ENCODE measurements around the gene RHOJ.
A peak's percentile ranks its signal among the peaks of the same experiment; 100 is the strongest.
"Not testable (repeated sequence)": the region's sequence is repeated elsewhere in the genome, so short reads cannot be mapped to it uniquely, and the experiment has no call there.

RHOJ gene

DNA sequence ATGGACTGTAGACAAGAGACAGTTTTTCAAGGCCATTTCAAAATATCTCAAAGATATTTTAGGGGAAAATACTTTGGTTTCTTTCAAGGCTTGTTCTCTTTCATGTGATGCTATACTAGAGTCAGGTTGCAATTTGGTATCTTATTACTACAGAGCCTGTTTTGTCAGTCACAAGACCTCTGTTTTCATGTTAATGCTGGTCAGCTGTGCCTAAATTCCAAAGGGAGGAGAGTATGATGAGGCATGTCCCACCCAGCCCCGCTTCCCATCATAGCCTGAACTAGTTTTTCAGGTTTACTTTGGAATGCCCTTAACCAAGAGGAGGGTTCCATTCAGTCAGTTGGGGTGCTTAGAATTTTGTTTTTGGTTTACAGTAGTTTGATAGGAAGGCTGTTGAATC is 61.9 kb downstream of the RHOJ start:
- DNase-seq, result no peak

DNA sequence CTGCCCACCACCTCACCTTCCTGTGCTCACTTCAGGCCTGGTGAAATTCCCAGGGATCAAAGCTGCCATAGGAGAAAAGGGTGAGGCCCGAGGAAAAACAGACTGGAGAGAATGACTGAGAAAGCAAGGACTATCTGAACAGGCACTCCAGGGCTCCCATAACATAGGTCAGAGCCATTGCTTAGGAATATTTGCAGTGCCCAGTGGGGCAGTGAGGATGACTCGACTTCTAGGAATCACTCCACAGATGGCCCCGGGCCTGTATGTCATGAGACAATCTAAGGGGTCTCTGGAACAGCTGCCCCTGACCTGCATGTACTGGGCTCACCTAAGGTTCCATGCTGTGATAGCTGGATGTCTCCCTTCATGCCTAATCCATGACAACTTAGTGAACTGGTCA is 62.9 kb downstream of the RHOJ start:
- no peak for DNase-seq

DNA sequence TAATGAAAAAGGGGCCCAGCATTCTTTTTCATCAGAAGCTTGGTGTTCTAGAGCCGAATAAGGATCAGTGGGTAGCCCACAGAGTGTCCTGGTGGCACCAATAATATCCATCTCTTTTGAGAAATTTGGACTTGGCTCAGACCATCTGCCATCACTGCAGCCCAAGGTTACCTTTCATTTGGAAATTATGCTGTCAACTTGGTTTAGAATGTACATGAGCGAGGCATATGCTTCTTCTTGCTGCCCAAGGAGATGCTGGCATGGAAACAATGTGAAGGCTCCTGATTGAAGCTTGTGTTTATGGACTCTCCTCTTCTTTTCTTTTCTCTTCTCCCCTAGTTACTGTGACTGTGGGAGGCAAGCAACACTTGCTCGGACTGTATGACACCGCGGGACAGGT is 64.5 kb downstream of the RHOJ start:
- DNase-seq, result no peak

DNA sequence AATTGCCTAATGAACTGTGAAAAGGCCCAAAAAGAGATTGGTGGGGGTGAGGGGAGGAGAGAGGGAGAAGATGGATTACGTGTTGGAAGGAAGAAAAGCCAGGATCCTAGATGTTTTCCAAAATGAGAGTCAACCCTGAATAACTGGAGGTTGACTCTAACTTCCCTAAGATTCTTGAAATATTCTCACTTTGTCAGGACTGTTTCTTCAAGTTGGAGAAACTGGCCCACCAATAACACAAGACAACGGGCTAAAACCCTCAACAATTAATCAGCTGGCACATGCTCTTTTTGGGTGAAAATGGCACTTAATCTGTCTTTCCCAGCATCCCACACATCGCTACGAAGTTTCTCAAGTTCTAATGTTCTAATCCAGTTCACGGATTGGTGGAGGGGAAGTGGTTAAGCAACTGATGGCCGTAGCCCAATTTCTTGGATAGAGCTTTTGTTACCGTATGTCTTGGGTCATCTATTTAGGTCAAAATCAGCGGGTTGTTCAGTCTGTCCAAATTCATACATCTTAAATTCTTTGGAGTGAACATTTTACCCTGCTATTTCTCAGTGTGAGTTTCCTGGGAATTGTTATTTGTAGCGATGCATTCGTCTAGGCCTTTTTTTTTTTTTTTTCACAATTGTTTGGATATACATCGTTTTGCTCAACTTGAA is 65.5 kb downstream of the RHOJ start:
- no peak for DNase-seq

DNA sequence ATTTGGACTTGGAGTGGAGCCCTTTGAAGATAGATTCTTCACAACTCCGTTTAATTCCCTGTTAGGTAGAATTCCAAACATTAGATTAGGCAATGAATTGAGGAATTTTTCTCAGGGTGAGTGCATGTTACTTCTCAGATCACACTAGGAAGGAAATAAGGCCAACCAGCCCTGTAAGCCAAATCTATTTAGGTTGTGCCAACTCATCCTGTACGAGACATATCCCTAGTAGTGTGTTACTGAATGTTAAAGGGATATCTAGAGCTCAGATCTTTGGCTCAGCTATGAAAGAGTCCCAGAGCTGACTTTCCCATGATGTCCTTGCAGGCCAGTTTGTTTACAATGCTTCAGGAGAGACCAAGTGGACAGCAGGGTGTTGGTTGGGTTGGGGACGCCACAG is 68.9 kb downstream of the RHOJ start:
- DNase-seq, result no peak

DNA sequence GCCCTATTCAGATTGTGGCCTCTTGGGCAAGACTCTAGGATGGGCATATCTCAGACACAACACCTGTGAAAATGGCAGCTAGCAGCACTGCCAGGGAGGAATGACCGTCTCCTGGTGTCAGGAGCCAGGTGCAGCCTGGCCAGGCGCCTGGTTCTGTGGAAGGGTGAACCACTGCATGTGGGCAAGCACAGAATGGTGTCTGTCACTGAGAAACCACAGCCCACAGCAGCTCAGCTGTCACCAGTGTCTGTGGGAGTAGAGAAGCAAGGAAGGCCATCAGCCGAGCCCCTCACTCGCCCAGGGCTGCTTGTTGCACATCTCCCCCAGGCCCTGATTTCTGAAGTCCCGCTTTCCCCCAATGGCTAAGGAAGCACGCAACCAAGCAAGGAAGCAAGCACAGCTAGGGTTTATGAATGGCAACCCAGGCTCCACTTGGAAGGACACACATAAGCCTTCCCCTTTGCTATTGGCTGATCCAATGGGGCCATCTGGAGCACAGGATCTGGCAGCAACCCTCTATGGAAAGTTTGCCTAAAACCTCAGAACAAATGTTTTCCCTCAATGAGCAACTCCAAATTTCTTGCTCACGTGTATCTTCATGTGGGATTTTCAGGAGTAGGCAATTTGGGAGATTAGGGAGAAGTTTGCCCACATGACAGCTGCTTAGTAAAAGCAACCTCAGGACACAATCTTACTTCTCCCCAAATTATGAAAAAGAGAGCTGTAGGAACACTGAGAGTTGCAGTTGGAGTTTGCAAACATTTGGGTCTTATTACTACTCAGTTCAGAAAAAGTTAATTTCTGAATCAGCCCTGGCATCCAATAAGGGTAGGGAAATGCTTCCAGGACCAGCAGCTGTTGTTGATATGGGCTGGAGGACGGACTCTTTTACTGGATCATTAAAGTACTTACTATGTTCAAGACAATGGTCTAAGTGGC is 69.7 kb downstream of the RHOJ start:
- no peak for DNase-seq

DNA sequence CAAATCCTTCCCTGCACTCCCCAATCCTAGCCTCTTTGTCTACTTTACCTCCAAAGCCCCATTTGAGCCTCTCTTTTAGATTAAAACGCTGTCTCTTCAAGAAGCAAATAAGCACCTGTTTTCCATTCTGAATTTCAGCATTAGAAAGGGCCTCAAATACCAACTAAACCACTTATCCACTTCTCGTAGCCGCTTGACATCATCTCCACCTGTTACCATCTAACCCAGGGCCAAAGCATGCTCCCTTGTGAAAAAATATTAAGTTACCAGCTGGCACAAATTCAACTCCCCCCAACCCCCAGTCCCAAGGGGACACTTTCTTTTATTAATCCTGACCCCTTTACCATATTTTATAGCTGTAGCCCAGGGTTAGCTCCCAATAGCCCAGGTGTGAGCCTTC is 71.4 kb downstream of the RHOJ start:
- no peak for DNase-seq

DNA sequence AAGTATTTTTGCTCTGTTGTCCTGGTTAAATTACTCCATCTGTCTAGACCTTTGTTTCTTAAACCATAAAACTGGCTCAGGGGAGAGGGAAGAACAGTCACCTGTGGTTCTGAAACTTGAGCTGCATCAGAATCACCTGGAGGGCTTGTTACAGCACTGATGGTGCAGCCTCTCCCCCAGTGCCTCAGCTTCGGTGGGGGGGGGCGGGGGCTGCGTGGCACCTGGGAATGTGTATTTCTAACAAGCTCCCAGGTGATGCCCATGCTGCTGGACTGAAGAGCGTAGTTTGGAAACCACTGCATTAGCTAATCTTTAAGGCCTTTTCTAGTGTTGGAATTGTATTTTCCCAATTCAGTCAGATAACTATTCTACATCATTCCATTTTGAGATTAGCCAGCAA is 71.8 kb downstream of the RHOJ start:
- no peak for DNase-seq

DNA sequence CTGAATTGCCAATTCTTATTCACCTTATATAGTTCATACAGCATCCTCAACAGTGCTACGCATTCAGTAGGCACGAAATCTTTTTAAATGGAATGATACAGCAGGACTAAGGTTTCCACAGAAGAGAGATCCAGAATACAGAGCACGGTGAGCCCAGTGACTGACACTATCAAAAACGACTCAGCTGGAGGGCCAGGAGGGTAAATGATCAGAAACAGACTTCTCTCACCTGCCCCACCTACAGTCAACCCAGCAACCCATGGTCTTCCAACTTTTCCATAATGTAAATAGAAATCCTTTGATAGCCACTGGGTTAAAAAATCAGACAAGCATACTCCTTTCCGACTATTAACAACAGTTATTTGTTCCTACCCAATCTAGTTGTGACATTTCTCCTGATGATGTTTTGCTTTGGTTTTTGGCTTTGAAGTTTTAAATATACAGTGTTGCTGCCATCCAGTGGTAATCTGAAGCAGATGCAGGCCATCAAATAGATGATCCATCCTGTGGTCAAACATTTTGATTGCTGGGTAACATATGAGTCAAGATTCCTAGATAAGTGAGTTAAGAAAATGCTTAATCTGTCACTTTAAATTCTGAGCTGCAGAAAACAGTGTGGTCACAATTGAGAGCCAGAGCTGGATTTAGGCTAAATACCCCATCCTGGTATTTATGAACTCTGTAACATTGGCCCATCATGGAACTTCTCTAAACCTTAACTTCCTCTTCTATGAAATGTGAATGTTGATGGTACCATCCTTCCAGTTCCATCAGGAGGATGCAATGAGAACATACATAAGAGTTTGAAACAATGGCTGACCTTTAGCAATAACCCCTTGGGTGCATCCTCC is 72.5 kb downstream of the RHOJ start:
- DNase-seq, result peak in 2 of 58 donors; percentile 20 to 39

DNA sequence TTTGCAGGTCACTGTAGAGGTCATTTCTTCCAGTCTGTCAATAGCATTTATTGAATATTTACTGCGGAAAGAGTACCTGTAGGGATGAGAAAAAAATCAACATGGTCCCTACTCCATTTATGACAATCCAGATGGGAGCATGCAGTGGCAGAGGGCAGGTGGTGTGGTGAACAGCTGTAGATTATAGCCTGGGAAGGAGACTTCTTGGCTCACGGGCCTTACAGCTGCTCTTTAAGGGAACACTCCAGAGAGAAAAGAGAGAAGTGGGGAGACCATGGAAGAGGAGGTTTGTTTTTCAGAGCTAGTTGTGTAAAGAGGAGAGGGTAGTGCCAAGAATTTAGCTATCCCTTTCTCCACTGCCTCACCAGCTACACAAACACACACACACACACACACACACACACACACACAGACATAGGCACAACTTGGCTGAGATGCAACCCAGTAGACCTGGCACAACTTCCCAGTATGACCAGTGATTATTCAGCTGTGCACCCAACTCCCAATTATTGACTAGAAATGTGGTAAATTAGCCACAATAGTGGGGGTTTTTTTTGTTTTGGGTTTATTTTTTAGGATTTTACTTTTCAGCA is 73.4 kb downstream of the RHOJ start:
- no peak for DNase-seq

DNA sequence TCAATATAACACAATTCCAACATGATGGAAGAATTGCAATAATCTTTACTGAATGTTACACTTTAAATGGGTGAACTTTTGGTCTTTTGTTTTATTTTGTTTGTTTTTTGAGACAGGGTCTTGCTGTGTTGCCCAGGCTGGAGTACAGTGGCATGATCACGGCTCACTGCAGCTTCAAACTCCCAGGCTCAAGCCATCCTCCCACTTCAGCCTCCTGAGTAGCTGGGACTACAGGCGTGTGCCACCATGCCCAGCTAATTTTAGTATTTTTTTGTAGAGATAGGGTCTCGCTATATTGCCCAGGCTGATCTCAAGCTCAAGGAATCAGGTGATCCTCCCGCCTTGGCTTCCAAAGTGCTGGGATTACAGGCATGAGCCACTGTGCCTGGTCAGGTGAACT is 75.7 kb downstream of the RHOJ start:
- not testable (repeated sequence) for DNase-seq

DNA sequence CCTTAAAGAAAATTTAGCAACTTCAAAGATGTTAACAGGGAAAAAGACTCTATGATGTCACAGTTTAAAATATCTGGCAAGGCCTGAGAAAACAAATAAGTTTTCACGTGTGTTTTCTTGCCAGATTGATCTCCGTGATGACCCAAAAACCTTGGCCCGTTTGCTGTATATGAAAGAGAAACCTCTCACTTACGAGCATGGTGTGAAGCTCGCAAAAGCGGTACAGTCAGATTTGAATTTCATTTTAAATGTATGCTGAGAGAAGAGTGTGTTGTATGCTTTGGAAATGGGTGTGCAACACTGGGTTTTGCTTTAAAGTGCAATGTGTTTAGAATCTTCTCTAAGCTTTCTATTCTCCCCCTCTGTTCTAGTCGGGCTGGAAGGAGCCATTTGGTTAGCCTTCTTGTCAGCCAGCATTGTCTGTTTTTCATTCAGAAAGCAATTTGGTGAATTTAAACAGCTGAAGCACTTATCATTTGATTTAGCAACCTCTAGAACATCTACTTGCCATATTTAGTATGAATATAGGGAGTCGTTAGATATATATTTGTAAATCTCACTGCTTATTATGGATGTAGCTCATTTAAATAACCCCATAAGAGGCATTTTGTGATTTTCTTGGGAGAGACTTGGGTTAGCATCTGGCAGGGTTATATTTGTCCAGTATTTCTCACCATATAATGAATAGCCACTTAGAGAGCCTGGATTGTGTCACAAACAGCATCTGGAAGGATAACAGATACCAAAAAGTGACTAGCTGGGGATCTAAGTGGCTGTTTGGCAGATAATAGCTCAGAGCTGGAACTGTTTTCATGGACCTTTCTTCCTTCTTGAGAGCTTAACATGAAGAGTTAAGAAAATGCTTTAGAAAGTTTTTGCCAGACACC is 79.0 kb downstream of the RHOJ start:
- peak in 2 of 58 donors; percentile 17 to 18 for DNase-seq

DNA sequence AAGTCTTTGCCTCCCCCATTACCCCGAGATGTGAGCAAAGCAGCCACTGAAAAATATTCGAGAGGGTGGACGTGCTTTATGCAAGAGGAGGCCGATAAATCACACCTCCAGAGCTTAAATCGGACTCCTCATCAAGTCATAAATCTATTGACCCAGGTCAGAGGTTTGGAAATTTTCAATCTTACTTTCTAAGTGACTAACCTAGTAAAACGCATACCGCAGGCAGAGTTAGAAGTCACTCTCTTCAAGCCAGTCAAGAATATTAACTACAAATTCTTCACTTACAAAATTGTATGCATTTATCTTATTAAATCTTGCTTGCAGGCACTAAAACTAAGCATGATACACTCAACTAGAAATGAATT is 79.6 kb downstream of the RHOJ start:
- no peak for DNase-seq

DNA sequence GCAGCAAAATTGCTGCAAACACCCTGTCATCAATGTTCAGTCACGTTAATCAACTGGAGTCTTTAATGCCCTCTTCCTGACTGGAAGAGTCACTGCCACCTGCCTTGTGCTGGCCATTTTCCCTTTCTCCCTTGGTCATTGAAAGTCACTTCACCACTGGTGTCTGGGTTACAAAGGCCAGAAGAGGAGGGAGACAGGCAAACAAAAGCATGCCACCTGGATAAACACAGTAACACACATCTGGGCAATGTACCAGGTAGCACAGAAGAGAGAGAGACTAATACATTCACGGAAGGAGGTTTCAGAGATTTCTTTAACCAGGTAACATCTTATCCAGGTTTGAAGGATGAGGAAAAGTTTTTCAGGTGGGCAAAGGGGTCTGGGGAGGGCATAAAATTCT is 81.8 kb downstream of the RHOJ start:
- no peak for DNase-seq

DNA sequence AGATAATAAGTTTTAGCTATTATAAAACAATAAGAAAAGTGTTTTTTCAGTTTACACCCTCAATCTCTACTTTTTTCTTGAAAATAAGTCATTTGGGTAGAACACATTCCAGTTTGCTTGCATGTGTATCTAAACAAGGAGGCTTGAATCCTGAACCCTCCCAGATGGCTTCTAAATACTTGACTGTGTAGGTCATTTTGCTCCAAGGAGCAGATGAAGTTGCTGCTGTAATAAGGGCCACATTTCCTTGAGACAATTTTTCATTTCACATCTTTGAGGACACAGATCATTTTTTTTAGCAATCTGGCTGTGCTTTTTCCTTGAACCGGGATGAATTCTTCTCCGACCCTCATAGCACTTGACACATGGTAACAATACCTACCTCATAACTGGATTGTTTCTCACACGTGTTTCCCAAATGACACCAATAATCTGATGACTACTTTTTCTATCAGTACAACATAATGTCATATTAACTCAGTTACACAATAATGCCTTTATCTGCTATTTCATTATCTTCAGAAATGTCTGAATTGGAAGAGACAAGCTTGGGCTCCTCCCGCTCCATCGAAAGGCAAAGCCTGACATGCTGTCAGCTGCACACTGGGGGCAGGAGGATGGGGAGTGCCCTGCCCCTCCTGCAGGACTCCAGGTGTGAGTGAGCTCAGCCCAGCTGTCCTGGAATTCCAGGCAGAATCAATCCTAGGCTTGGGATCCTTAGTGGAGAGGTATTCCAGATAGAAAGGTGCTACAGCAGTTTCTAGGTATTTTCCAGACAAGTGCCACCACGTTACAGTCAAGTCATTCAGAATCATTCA is 83.6 kb downstream of the RHOJ start:
- DNase-seq, result no peak

DNA sequence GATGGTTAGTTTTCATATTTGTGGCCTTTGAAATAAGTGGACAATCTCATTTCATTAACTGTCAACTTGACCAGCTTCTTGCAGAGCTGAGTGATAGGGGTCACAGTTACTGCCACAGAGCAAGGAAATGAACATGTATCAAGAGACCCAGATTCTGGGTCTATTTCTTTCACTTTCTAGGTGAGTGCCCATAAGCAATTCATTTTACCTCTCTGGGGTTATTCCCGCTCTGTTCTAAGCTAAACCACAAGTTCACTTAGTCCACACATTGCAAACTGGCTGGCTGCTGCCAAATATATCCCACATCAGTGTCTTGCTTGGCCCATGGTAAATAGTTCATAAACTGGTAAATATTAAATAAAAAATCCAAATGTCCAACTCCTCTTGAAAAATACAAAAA is 84.6 kb downstream of the RHOJ start:
- DNase-seq, result no peak

DNA sequence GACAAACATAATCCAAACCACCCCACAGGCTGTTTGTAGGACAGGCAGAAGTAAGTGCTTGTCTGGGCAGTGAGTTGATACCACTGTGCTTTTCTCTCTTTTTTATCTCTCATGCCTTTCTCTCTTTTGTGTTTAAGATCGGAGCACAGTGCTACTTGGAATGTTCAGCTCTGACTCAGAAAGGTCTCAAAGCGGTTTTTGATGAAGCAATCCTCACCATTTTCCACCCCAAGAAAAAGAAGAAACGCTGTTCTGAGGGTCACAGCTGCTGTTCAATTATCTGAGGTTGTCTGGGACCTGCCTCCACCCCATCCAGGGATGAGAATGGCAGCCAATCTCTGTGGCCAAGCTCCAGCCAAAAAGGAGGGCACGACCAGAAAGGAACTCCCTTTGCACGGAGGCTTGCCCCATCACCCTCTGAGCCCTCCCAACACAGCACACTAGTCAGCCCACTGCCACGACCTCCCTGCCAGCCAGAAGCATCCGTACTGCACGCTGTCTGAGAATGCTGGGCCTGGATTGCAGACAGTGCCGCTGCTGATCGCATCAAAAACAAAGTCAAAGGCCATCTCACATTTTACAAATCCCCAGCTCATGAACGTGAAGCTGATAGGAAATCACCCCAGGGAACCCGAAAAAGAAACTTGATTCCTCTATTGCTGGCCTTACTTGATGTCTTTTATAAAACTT is 86.6 kb downstream of the RHOJ start:
- DNase-seq, result no peak

DNA sequence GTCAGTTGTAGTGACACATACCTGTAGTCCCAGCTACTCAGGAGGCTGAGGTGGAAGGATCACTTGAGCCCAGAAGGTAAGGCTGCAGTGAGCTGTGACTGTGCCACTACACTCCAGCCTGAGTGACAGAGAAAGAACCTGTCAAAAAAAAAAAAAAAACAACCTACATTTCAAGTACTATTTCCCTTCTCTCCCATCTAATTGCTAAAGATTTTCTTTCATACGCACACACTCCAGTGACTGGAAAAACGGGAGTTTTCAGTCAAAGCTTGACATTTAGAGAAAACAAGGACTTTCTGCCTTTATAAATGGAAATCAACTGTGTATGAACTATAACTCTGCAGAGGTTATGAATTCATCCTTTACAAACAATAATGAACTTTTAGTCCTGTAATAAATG is 88.6 kb downstream of the RHOJ start:
- DNase-seq, result no peak

DNA sequence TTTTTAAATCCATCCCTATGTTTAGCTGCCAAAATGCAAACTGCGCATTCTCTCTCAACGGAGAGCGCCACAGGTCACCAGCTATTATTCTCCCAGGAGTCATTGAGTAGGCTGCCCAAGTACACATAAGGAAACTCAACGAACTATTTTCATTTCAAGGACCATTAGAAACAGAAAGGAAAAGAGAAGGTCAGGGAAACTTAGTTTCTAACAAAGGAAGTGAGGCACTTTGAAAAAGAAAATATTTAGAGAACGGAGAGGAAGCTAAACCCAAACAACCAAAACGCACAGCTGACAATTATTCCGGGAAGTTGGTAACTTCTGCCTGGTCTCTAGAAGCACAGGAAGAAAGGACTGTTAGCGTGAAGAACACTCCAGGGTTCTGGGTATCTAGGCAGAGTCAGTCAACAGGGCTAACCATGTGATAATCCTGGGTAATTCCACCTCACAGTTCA is 91.0 kb downstream of the RHOJ start:
- DNase-seq, result no peak
